Endothelial cell of umbilical vein (primary cell): ENCODE results near the gene CAPN2. TPM values are rescaled to one million over a fixed set of nuclear protein-coding genes. Genes with fewer than 3 reads are reported as not detected.
A peak's percentile ranks its signal among the peaks of the same experiment; 100 is the strongest.

Experiments used
- BruUV-seq: library from RNA; stranded (reverse); fragments of 400-500 nt; replicated peaks from 2 replicates; lab custom pipeline; 2021; lab: Mats Ljungman, UMichigan
- CTCF ChIA-PET: fragments of 300-600, 350-600 bp; sonication (Branson Sonifier 250); formaldehyde crosslinking; loops from one replicate; lab custom pipeline; 2021; ENCODE audit warnings: antibody characterized with exemption, inconsistent platforms; lab: Charles Lee
- POLR2A ChIA-PET: fragments of 300-600, 350-600 bp; sonication (Branson Sonifier 250); formaldehyde crosslinking; loops from one replicate; lab custom pipeline; 2021; ENCODE audit warnings: antibody characterized with exemption, inconsistent platforms; lab: Charles Lee
- DNase-seq: peaks from one replicate; pipeline ENCODE4 v3.0.0-alpha.2; 2011; ENCODE audit warnings: low read depth, low spot score
- FAIRE-seq: peaks from 2 replicates; lab custom pipeline; 2011; peaks lifted over from hg19 to GRCh38; lab: Jason Lieb, UNC
- H2AFZ ChIP-seq: 2 replicates; pipeline ENCODE4 v1.6.0; 2012; ENCODE audit warnings: low read depth, low read length, control low read depth, inconsistent platforms
- H3K27ac ChIP-seq: 2 replicates; pipeline ENCODE4 v1.5.1; 2011; ENCODE audit warnings: low read depth, mild to moderate bottlenecking, control low read depth, low read length, moderate library complexity; ENCODE audit not compliant: insufficient read depth
- H3K27me3 ChIP-seq, 2 experiments: 2 replicates each; pipeline versions ENCODE4 v1.6.0 to v1.6.1; 2011; ENCODE audit warnings: low read length in 2 of 2, mixed read lengths in 1 of 2; ENCODE audit not compliant: control insufficient read depth in 2 of 2, insufficient read depth in 2 of 2
- H3K36me3 ChIP-seq, 2 experiments: 2 replicates in 1 of 2; 3 replicates in 1 of 2; pipeline ENCODE4 v1.5.1; 2011; ENCODE audit warnings: low read length in 2 of 2, mild to moderate bottlenecking in 1 of 2, moderate library complexity in 1 of 2; ENCODE audit not compliant: control insufficient read depth in 2 of 2, insufficient read depth in 2 of 2; ENCODE audit errors: extremely low read depth in 1 of 2
- H3K4me1 ChIP-seq: 3 replicates; pipeline ENCODE4 v1.5.1; 2011; ENCODE audit warnings: mild to moderate bottlenecking, low read length; ENCODE audit not compliant: control insufficient read depth, insufficient read depth; ENCODE audit errors: extremely low read depth
- H3K4me2 ChIP-seq: 2 replicates; pipeline ENCODE4 v1.6.1; 2011; ENCODE audit warnings: low read length, control low read depth, mixed read lengths; ENCODE audit not compliant: insufficient read depth
- H3K4me3 ChIP-seq, 3 experiments: fragments of 200-600 bp in 1 of 3; sonication (generic), shearing (Covaris generic) in 1 of 3; replicated peaks in 1 of 3; 2 replicates each; pipeline ENCODE4 v1.5.1; 2011 to 2016; ENCODE audit warnings: control low read depth in 3 of 3, low read length in 3 of 3, mild to moderate bottlenecking in 2 of 3, inconsistent platforms in 1 of 3, low read depth in 1 of 3, moderate library complexity in 1 of 3; ENCODE audit not compliant: insufficient read depth in 1 of 3
- H3K79me2 ChIP-seq: 2 replicates; pipeline ENCODE4 v1.6.0; 2012; ENCODE audit warnings: low read length, inconsistent platforms; ENCODE audit not compliant: control insufficient read depth, insufficient read depth
- H3K9ac ChIP-seq: replicated peaks from 2 replicates; pipeline ENCODE3; 2011; ENCODE audit warnings: low read length, control low read depth; ENCODE audit not compliant: insufficient read depth; ENCODE audit errors: extremely low read depth
- H3K9me1 ChIP-seq: replicated peaks from 3 replicates; pipeline ENCODE4 v1.6.0; 2011; ENCODE audit warnings: mild to moderate bottlenecking, low read length; ENCODE audit not compliant: control insufficient read depth, insufficient read depth; ENCODE audit errors: extremely low read depth
- H3K9me3 ChIP-seq: replicated peaks from 2 replicates; pipeline ENCODE4 v1.5.1; 2012; ENCODE audit warnings: low read length, inconsistent platforms; ENCODE audit not compliant: control insufficient read depth, insufficient read depth
- H4K20me1 ChIP-seq: replicated peaks from 2 replicates; pipeline ENCODE3; 2011; ENCODE audit warnings: mild to moderate bottlenecking, low read length; ENCODE audit not compliant: control insufficient read depth, insufficient read depth; ENCODE audit errors: extremely low read depth
- CTCF ChIP-seq, 2 donors: IDR thresholded peaks; 1 replicate in 1 of 2; 2 replicates in 1 of 2; pipeline ENCODE4 v1.5.1; 2011; ENCODE audit warnings: low read length in 2 of 2, mild to moderate bottlenecking in 2 of 2, moderate library complexity in 2 of 2, control low read depth in 1 of 2, inconsistent platforms in 1 of 2, low read depth in 1 of 2; ENCODE audit not compliant: insufficient read depth in 1 of 2; ENCODE audit errors: extremely low read depth in 1 of 2
- EZH2 ChIP-seq: IDR thresholded peaks from 2 replicates; pipeline ENCODE4 v1.6.1; 2012; ENCODE audit warnings: borderline replicate concordance, low read depth, mild to moderate bottlenecking, moderate library complexity, low read length, inconsistent platforms; ENCODE audit not compliant: severe bottlenecking
- FOS ChIP-seq: IDR thresholded peaks from 2 replicates; pipeline ENCODE4 v1.6.1; 2011; ENCODE audit warnings: mild to moderate bottlenecking, low read length, moderate library complexity, borderline replicate concordance; ENCODE audit not compliant: insufficient read depth
- GATA2 ChIP-seq: IDR thresholded peaks from 2 replicates; pipeline ENCODE4 v1.7.0; 2011; ENCODE audit warnings: low read depth, mild to moderate bottlenecking, moderate library complexity, mixed read lengths, low read length; ENCODE audit not compliant: insufficient read length, insufficient read depth
- JUN ChIP-seq: IDR thresholded peaks from 2 replicates; pipeline ENCODE4 v1.6.1; 2011; ENCODE audit warnings: borderline replicate concordance, low read depth; ENCODE audit not compliant: insufficient read length, insufficient read depth
- MAX ChIP-seq: IDR thresholded peaks from 2 replicates; pipeline ENCODE4 v1.6.1; 2011; ENCODE audit not compliant: insufficient read depth, insufficient read length
- MYC ChIP-seq: IDR thresholded peaks from one replicate; pipeline ENCODE4 v1.6.1; 2011; ENCODE audit warnings: mild to moderate bottlenecking, low read depth, low read length
- POLR2A ChIP-seq: IDR thresholded peaks from 2 replicates; pipeline ENCODE4 v1.6.1; 2012; ENCODE audit warnings: low read depth, mild to moderate bottlenecking, control low read depth, low read length
- POLR2AphosphoS5 ChIP-seq: IDR thresholded peaks from 2 replicates; pipeline ENCODE4 v1.6.1; 2012; ENCODE audit warnings: low read depth, mild to moderate bottlenecking, control low read depth, low read length, moderate library complexity; ENCODE audit not compliant: insufficient read depth
- dilution Hi-C: fragments of 300-500 bp; cut with MboI; formaldehyde crosslinking; loops from one replicate; pipeline ENCODE4 v1.15.0; 2019; ENCODE audit warnings: low sequenced_read_pairs; ENCODE audit not compliant: extremely low pct_ligation_motif_present
- intact Hi-C: fragments of 100-400 bp; cut with micrococcal nuclease; formaldehyde crosslinking; loops from one replicate; pipeline ENCODE4 v1.10.0; 2022
- polyA plus RNA-seq, 4 experiments: library from polyadenylated mRNA; depleted of rRNA in 3 of 4; stranded (reverse) in 3 of 4; unstranded in 1 of 4; fragments of >200 nt; gene quantifications; 2 replicates each; pipeline versions ENCODE4 v1.2.1 to v1.2.3, GENCODE V29; 2011 to 2012; ENCODE audit warnings: missing spikeins in 1 of 4
- total RNA-seq: library from RNA; stranded (reverse); gene quantifications from 2 replicates; pipeline ENCODE4 v1.2.3, GENCODE V29; 2021

The CAPN2 gene
- total and polyA plus RNA-seq, 2 donors (not counting 3 experiments of a cell fraction or from before 2014, with no cell fraction given), result 110 to 420 TPM

GRCh38 chr1:223776826-223777454 lies 64.6 kb downstream of the CAPN2 start:
- Histone ChIP-seq H3K27me3 (no peaks in the 10 kb centered on the region), H4K20me1 (no peaks in the 10 kb centered on the region), H3K9ac (no peak overlapping the region), H3K27ac (peak overlapping the region; percentile 86), H3K4me3 (no peak overlapping the region), H2AFZ (no peak overlapping the region), H3K79me2 (peaks cover 2% of the 10 kb centered on the region), H3K36me3 (peaks cover 10 to 24% of the 10 kb centered on the region in 2 experiments), H3K4me2 (peak overlapping the region; percentile 6), H3K9me3 (no peaks in the 10 kb centered on the region), H3K4me1 (peaks cover 45% of the 10 kb centered on the region), H3K9me1 (no peaks in the 10 kb centered on the region)
- DNase-seq, result peak; percentile 24
- dilution Hi-C loops, result no loop called here
- CTCF ChIA-PET, result interaction anchor here (3.0 kb wide), 1 partner anchor 28 kb away, joined by 14 read pairs; no protein-coding TSS in a partner anchor
- TF ChIP-seq MYC, result no peak
- peak; percentile 16 for TF ChIP-seq POLR2A
- no peak for FAIRE-seq
- intact Hi-C loops, result loop anchor here (1.0 to 2.0 kb wide), 3 partner anchors 62 to 70 kb away; no protein-coding TSS in a partner anchor
- POLR2A ChIA-PET, result interaction anchor here (1.4 kb wide), 1 partner anchor 69 kb away, joined by 3 read pairs; the partner anchor contains the start of gene TP53BP2
- BruUV-seq, result no TSS peak

- ChIA-PET CTCF (interaction anchor here (1.2 to 2.1 kb wide), 2 partner anchors 9 to 20 kb away, joined by 3 to 5 read pairs; no protein-coding TSS in a partner anchor), POLR2A (no interaction called here)
- Histone ChIP-seq H3K4me3 (no peak overlapping the region), H3K27me3 (no peaks in the 10 kb centered on the region), H3K4me2 (no peak overlapping the region), H2AFZ (no peak overlapping the region), H3K36me3 (peaks cover 11 to 16% of the 10 kb centered on the region in 2 experiments), H4K20me1 (no peaks in the 10 kb centered on the region), H3K9me3 (no peaks in the 10 kb centered on the region), H3K27ac (no peak overlapping the region), H3K9ac (no peak overlapping the region), H3K79me2 (no peaks in the 10 kb centered on the region), H3K9me1 (no peaks in the 10 kb centered on the region), H3K4me1 (peaks cover 19% of the 10 kb centered on the region)
- no peak for FAIRE-seq
- BruUV-seq, result TSS peak; percentile 23
- intact Hi-C loops (no loop called here), dilution Hi-C loops (no loop called here)
- DNase-seq, result no peak
- no peak for TF ChIP-seq POLR2AphosphoS5
- TF ChIP-seq MYC, result no peak
- TF ChIP-seq GATA2, result no peak
- no peak for TF ChIP-seq FOS
- TF ChIP-seq CTCF (IDR thresholded peaks at IDR 0.05; ENCODE audit: extremely low read depth in 1 of 2, insufficient read depth in 1 of 2, low read depth in 1 of 2, low read length in 2 of 2), result no peak
- TF ChIP-seq POLR2A, result no peak
- no peak for TF ChIP-seq MAX
- no peak for TF ChIP-seq JUN
- no peak for TF ChIP-seq EZH2
These were observed 68.0 kb downstream of the CAPN2 start for GRCh38 chr1:223780318-223780717.
